ENCODE data around the gene EIF5A2. TPM values are rescaled to one million over a fixed set of nuclear protein-coding genes. Genes with fewer than 3 reads are reported as not detected.
"Not testable (repeated sequence)": the region's sequence is repeated elsewhere in the genome, so short reads cannot be mapped to it uniquely, and the experiment has no call there.

EIF5A2 gene
- total RNA-seq, 1 experiment from 2014 or later, result 12.4 TPM

DNA sequence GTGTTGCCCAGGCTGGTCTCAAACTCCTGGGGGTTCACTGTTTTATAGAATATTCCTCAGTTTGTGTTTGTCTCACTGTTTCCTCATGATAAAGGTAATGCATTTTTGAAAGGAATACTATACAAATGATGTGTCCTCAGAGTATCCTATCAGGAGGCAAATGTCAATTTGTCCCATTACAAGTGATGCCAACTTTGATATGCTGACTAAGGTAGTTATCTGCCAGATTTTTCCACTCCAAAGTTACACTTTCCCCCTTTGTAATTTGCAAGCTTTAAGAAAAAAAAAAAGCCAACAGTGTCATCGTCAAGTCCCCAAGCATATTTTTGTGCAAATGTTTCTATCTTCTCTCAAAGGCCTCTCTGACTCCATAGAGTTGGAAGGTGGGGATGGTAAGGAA is 9.0 kb downstream of the EIF5A2 start:
- no peaks in the 10 kb centered on the region for H3K9me2 ChIP-seq (ENCODE audit: insufficient read depth)
- DNase-seq, result no peak
- intact Hi-C loops (cut with micrococcal nuclease; ENCODE audit: unreplicated experiment), result no loop called here
- no peak overlapping the region for H3K4me2 ChIP-seq
- no TSS peak for BruUV-seq (replicated peaks)
- H2AFZ ChIP-seq, result no peak overlapping the region
- no peaks in the 10 kb centered on the region for H4K20me1 ChIP-seq (ENCODE audit: insufficient read depth)
- CTCF ChIA-PET, result no interaction called here
- POLR2A ChIA-PET (ENCODE audit: unreplicated experiment), result no interaction called here
- no peak overlapping the region for H3K27ac ChIP-seq
- no peaks in the 10 kb centered on the region for H3K9me3 ChIP-seq (ENCODE audit: insufficient read depth, low read depth)
- no peaks in the 10 kb centered on the region for H3K79me2 ChIP-seq (ENCODE audit: low read depth)
- no peaks in the 10 kb centered on the region for H3K27me3 ChIP-seq (ENCODE audit: insufficient read depth, low read depth)
- no peak overlapping the region for H3K4me3 ChIP-seq
- H3K4me1 ChIP-seq (replicated peaks; ENCODE audit: insufficient read depth), result no peaks in the 10 kb centered on the region
- TF ChIP-seq EZH2 (IDR thresholded peaks at IDR 0.05; ENCODE audit: low read depth), result no peak
- TF ChIP-seq, protein P1, sequence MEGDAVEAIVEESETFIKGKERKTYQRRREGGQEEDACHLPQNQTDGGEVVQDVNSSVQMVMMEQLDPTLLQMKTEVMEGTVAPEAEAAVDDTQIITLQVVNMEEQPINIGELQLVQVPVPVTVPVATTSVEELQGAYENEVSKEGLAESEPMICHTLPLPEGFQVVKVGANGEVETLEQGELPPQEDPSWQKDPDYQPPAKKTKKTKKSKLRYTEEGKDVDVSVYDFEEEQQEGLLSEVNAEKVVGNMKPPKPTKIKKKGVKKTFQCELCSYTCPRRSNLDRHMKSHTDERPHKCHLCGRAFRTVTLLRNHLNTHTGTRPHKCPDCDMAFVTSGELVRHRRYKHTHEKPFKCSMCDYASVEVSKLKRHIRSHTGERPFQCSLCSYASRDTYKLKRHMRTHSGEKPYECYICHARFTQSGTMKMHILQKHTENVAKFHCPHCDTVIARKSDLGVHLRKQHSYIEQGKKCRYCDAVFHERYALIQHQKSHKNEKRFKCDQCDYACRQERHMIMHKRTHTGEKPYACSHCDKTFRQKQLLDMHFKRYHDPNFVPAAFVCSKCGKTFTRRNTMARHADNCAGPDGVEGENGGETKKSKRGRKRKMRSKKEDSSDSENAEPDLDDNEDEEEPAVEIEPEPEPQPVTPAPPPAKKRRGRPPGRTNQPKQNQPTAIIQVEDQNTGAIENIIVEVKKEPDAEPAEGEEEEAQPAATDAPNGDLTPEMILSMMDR (conservative IDR thresholded peaks at IDR 0.05), result no peak
- H3F3A ChIP-seq (ENCODE audit: insufficient read depth, low read depth), result no peaks in the 10 kb centered on the region
- peaks cover 11% of the 10 kb centered on the region; the same call in 1 of the 2 replicates for H3K36me3 ChIP-seq (ENCODE audit: low read depth)

DNA sequence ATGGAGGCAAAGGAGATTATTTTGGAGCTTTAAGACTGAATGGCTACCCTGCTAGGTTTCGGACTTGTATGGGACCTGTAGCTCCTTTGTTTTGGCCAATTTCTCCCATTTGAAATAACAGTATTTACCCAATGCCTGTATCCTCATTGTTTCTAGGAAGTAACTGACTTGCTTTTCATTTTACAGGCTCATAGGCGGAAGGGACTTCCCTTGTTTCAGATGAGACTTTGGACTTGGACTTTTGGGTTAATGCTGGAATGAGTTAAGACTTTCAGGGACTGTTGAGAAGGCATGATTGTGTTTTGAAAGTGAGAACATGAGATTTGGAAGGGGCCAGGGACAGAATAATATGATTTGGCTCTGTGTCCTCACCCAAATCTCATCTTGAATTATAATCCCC is 10.5 kb downstream of the EIF5A2 start:
- Histone ChIP-seq H3K4me2 (no peak overlapping the region), H3K9me3 (ENCODE audit: insufficient read depth, low read depth) (no peaks in the 10 kb centered on the region), H3K4me1 (replicated peaks; ENCODE audit: insufficient read depth) (no peaks in the 10 kb centered on the region), H3K27ac (no peak overlapping the region), H3K36me3 (ENCODE audit: low read depth) (peaks cover 11% of the 10 kb centered on the region; the same call in 1 of the 2 replicates), H3K79me2 (ENCODE audit: low read depth) (no peaks in the 10 kb centered on the region), H3K4me3 (no peak overlapping the region), H3F3A (ENCODE audit: insufficient read depth, low read depth) (no peaks in the 10 kb centered on the region), H3K27me3 (ENCODE audit: insufficient read depth, low read depth) (no peaks in the 10 kb centered on the region), H2AFZ (no peak overlapping the region), H3K9me2 (ENCODE audit: insufficient read depth) (no peaks in the 10 kb centered on the region), H4K20me1 (ENCODE audit: insufficient read depth) (no peaks in the 10 kb centered on the region)
- POLR2A ChIA-PET (ENCODE audit: unreplicated experiment), result no interaction called here
- intact Hi-C loops (cut with micrococcal nuclease; ENCODE audit: unreplicated experiment), result no loop called here
- CTCF ChIA-PET, result no interaction called here
- DNase-seq, result no peak
- BruUV-seq (replicated peaks), result no TSS peak
- TF ChIP-seq, protein P1 (conservative IDR thresholded peaks at IDR 0.05), result no peak
- no peak for TF ChIP-seq EZH2 (IDR thresholded peaks at IDR 0.05; ENCODE audit: low read depth)

DNA sequence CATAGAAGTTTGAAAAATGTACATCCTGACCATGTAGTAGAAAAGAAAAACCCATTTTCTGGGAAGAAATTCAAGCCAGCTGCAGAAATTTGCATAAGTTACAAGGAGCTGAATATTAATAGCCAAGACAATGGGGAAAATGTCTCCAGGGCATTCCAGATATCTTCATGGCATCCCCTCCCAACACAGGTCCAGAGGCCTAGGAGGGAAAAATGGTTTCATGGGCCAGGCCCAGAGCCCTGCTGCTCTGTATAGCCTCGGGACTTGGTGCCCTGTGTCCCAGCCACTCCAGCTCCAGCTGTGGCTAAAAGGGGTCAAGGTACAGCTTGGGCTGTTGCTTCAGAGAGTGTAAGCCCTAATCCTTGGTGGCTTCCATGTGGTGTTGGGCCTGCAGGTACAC is 11.2 kb downstream of the EIF5A2 start:
- H3K4me2 ChIP-seq; H3K4me3 ChIP-seq; POLR2A ChIA-PET (ENCODE audit: unreplicated experiment); H3K9me3 ChIP-seq (ENCODE audit: insufficient read depth, low read depth); H3K27me3 ChIP-seq (ENCODE audit: insufficient read depth, low read depth); H2AFZ ChIP-seq; H3K4me1 ChIP-seq (replicated peaks; ENCODE audit: insufficient read depth); H3K27ac ChIP-seq; DNase-seq; CTCF ChIA-PET; intact Hi-C loops (cut with micrococcal nuclease; ENCODE audit: unreplicated experiment); H4K20me1 ChIP-seq (ENCODE audit: insufficient read depth); H3F3A ChIP-seq (ENCODE audit: insufficient read depth, low read depth); H3K79me2 ChIP-seq (ENCODE audit: low read depth); BruUV-seq (replicated peaks); H3K9me2 ChIP-seq (ENCODE audit: insufficient read depth): not testable (repeated sequence)
- H3K36me3 ChIP-seq (ENCODE audit: low read depth), result peaks cover 11% of the 10 kb centered on the region; the same call in 1 of the 2 replicates

DNA sequence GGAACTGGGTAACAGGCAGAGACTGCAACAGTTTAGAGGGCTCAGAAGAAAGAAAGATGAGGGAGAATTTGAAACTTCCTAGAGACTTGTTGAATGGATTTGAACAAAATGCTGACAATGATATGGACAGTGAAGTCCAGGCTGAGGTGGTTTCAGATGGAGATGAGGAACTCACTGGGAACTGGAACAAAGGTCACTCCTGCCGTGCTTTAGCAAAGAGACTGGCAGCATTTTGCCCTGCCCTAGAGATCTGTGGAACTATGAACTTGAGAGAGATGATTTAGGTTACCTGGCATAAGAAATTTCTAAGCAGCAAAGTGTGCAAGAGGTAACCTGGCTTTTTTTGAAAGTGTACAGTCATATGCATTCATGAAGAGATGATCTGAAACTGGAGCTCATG is 11.7 kb downstream of the EIF5A2 start:
- BruUV-seq (replicated peaks), result no TSS peak

DNA sequence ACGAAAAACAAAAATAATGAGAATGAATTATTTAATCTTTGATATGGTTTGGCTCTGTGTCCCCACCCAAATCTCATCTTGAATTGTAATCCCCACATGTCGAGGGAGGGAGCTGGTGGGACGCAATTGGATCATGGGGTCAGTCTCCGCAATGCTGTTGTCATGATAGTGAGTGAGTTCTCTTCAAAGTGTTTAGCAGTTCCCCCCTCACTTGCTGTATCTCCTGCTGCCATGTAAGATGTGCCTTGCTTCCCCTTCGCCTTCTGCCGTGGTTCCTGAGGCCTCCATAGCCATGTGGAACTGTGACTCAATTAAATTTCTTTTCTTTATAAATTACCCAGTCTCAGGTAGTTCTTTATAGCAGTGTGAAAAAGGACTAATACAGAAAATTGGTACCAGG is 12.1 kb downstream of the EIF5A2 start:
- CTCF ChIA-PET; H3K36me3 ChIP-seq (ENCODE audit: low read depth); H3K4me3 ChIP-seq; H3F3A ChIP-seq (ENCODE audit: insufficient read depth, low read depth); H3K9me3 ChIP-seq (ENCODE audit: insufficient read depth, low read depth); H3K9me2 ChIP-seq (ENCODE audit: insufficient read depth); H3K4me2 ChIP-seq; H3K27me3 ChIP-seq (ENCODE audit: insufficient read depth, low read depth); H3K4me1 ChIP-seq (replicated peaks; ENCODE audit: insufficient read depth); DNase-seq; BruUV-seq (replicated peaks); intact Hi-C loops (cut with micrococcal nuclease; ENCODE audit: unreplicated experiment); H3K27ac ChIP-seq; H2AFZ ChIP-seq; H4K20me1 ChIP-seq (ENCODE audit: insufficient read depth); H3K79me2 ChIP-seq (ENCODE audit: low read depth): not testable (repeated sequence)
- POLR2A ChIA-PET (ENCODE audit: unreplicated experiment), result interaction anchor here (0.6 kb wide), 1 partner anchor 31 kb away, joined by 3 read pairs; no protein-coding TSS in a partner anchor

More for the DNA sequence above, 11.7 kb downstream of the EIF5A2 start:
- no peak for TF ChIP-seq EZH2 (IDR thresholded peaks at IDR 0.05; ENCODE audit: low read depth)
- TF ChIP-seq, protein P1 (conservative IDR thresholded peaks at IDR 0.05), result no peak
- Histone ChIP-seq H3K27ac (no peak overlapping the region), H3K9me3 (ENCODE audit: insufficient read depth, low read depth) (no peaks in the 10 kb centered on the region), H2AFZ (no peak overlapping the region), H3K36me3 (ENCODE audit: low read depth) (peaks cover 7% of the 10 kb centered on the region; the same call in 1 of the 2 replicates), H4K20me1 (ENCODE audit: insufficient read depth) (no peaks in the 10 kb centered on the region), H3K4me2 (no peak overlapping the region), H3K27me3 (ENCODE audit: insufficient read depth, low read depth) (no peaks in the 10 kb centered on the region), H3K4me1 (replicated peaks; ENCODE audit: insufficient read depth) (no peaks in the 10 kb centered on the region), H3K4me3 (no peak overlapping the region), H3K79me2 (ENCODE audit: low read depth) (no peaks in the 10 kb centered on the region), H3K9me2 (ENCODE audit: insufficient read depth) (no peaks in the 10 kb centered on the region), H3F3A (ENCODE audit: insufficient read depth, low read depth) (no peaks in the 10 kb centered on the region)
- POLR2A ChIA-PET (ENCODE audit: unreplicated experiment), result no interaction called here
- DNase-seq, result no peak
- CTCF ChIA-PET, result no interaction called here
- intact Hi-C loops (cut with micrococcal nuclease; ENCODE audit: unreplicated experiment), result no loop called here
